IMR-90 (cell line): Measurements from ENCODE around the gene HECW1. TPM values are rescaled to one million over a fixed set of nuclear protein-coding genes. Genes with fewer than 3 reads are reported as not detected.

ENCODE experiments used
- ATAC-seq: fragments of 200-7000 bp; cut with Tn5 transposase; 2 replicates; pipeline ENCODE4 v1.9.1; 2020; ENCODE audit warnings: low read depth, mild to moderate bottlenecking, moderate library complexity
- BruUV-seq: library from RNA; stranded (reverse); fragments of 400-500 nt; replicated peaks from 2 replicates; lab custom pipeline; 2021; lab: Mats Ljungman, UMichigan
- CTCF ChIA-PET: fragments of 300-600 bp; formaldehyde crosslinking; extraction: SDS; loops from one replicate; lab custom pipeline; 2021; ENCODE audit warnings: antibody characterized with exemption; lab: Yijun Ruan, JAX
- POLR2A ChIA-PET: fragments of 300-600 bp; sonication (Branson Sonifier 250); formaldehyde crosslinking; loops from one replicate; lab custom pipeline; 2022; ENCODE audit warnings: antibody characterized with exemption; ENCODE audit not compliant: unreplicated experiment; lab: Charles Lee
- DNase-seq: peaks from one replicate; pipeline ENCODE4 v3.0.0; 2013
- H2AFZ ChIP-seq: replicated peaks from 2 replicates; pipeline ENCODE3; 2013; ENCODE audit warnings: low read length, mild to moderate bottlenecking; ENCODE audit not compliant: poor library complexity
- H2AK5ac ChIP-seq: 2 replicates; pipeline ENCODE4 v1.6.1; 2013; ENCODE audit warnings: low read depth, low read length, inconsistent platforms
- H2AK9ac ChIP-seq: replicated peaks from 2 replicates; pipeline ENCODE3; 2013; ENCODE audit warnings: mild to moderate bottlenecking, low read depth, low read length, moderate library complexity; ENCODE audit not compliant: poor library complexity
- H2BK120ac ChIP-seq: 2 replicates; pipeline ENCODE4 v1.6.1; 2013; ENCODE audit warnings: low read depth, low read length, inconsistent platforms
- H2BK15ac ChIP-seq: 3 replicates; pipeline ENCODE4 v1.6.1; 2013; ENCODE audit warnings: low read depth, low read length, inconsistent platforms
- H2BK20ac ChIP-seq: 2 replicates; pipeline ENCODE4 v1.6.1; 2013; ENCODE audit warnings: low read depth, mild to moderate bottlenecking, inconsistent platforms, low read length, moderate library complexity
- H2BK5ac ChIP-seq: 2 replicates; pipeline ENCODE4 v1.6.1; 2013; ENCODE audit warnings: mild to moderate bottlenecking, low read depth, low read length, inconsistent platforms; ENCODE audit not compliant: poor library complexity, severe bottlenecking
- H3K14ac ChIP-seq: replicated peaks from 2 replicates; pipeline ENCODE4 v1.6.1; 2013; ENCODE audit warnings: low read depth, low read length, inconsistent platforms
- H3K18ac ChIP-seq: 2 replicates; pipeline ENCODE4 v1.6.1; 2013; ENCODE audit warnings: low read depth, low read length, control low read depth
- H3K23ac ChIP-seq: 2 replicates; pipeline ENCODE4 v1.6.1; 2013; ENCODE audit warnings: low read depth, low read length, inconsistent platforms
- H3K27ac ChIP-seq: 2 replicates; pipeline ENCODE4 v1.5.1; 2013; ENCODE audit warnings: mild to moderate bottlenecking, control low read depth, low read length; ENCODE audit not compliant: insufficient read depth
- H3K27me3 ChIP-seq: 2 replicates; pipeline ENCODE4 v1.6.1; 2013; ENCODE audit warnings: low read length; ENCODE audit not compliant: control insufficient read depth, insufficient read depth
- H3K36me3 ChIP-seq: 2 replicates; pipeline ENCODE4 v1.6.1; 2013; ENCODE audit warnings: low read length, mixed read lengths; ENCODE audit not compliant: control insufficient read depth, insufficient read depth
- H3K4ac ChIP-seq: 2 replicates; pipeline ENCODE4 v1.6.1; 2013; ENCODE audit warnings: low read depth, low read length, inconsistent platforms
- H3K4me1 ChIP-seq: 2 replicates; pipeline ENCODE4 v1.6.1; 2013; ENCODE audit warnings: low read length, mixed read lengths; ENCODE audit not compliant: control insufficient read depth, insufficient read depth
- H3K4me2 ChIP-seq: 2 replicates; pipeline ENCODE4 v1.6.1; 2013; ENCODE audit warnings: low read depth, mild to moderate bottlenecking, control low read depth, low read length, moderate library complexity
- H3K4me3 ChIP-seq: 2 replicates; pipeline ENCODE4 v1.5.1; 2013; ENCODE audit warnings: low read depth, mild to moderate bottlenecking, control low read depth, low read length, moderate library complexity; ENCODE audit not compliant: insufficient read depth
- H3K56ac ChIP-seq: 2 replicates; pipeline ENCODE4 v1.6.1; 2013; ENCODE audit warnings: low read length, inconsistent platforms; ENCODE audit not compliant: insufficient read depth; ENCODE audit errors: extremely low read depth
- H3K79me1 ChIP-seq, 2 experiments: 2 replicates each; pipeline ENCODE4 v1.6.1; 2013; ENCODE audit warnings: low read length in 2 of 2, inconsistent platforms in 1 of 2, low read depth in 1 of 2
- H3K9ac ChIP-seq: 2 replicates; pipeline ENCODE4 v1.6.1; 2013; ENCODE audit warnings: low read depth, low read length, control low read depth
- H3K9me1 ChIP-seq: 2 replicates; pipeline ENCODE4 v1.6.1; 2013; ENCODE audit warnings: low read length, inconsistent platforms; ENCODE audit not compliant: insufficient read depth
- H3K9me3 ChIP-seq: 2 replicates; pipeline ENCODE4 v1.6.1; 2013; ENCODE audit warnings: low read length; ENCODE audit not compliant: control insufficient read depth, insufficient read depth
- H4K20me1 ChIP-seq: 2 replicates; pipeline ENCODE4 v1.6.1; 2013; ENCODE audit warnings: low read length, inconsistent platforms; ENCODE audit not compliant: insufficient read depth
- H4K5ac ChIP-seq: 2 replicates; pipeline ENCODE4 v1.6.1; 2013; ENCODE audit warnings: mild to moderate bottlenecking, low read depth, low read length, control low read depth
- H4K8ac ChIP-seq, 2 experiments: 2 replicates each; pipeline ENCODE4 v1.6.1; 2013; ENCODE audit warnings: low read depth in 2 of 2, low read length in 2 of 2, control low read depth in 1 of 2, inconsistent platforms in 1 of 2
- H4K91ac ChIP-seq: 2 replicates; pipeline ENCODE4 v1.6.1; 2013; ENCODE audit warnings: low read depth, low read length, inconsistent platforms; ENCODE audit not compliant: insufficient read depth
- BHLHE40 ChIP-seq: fragments of 150-350 bp; IDR thresholded peaks from 2 replicates; pipeline ENCODE4 v1.6.1; 2016; ENCODE audit warnings: mild to moderate bottlenecking, low read depth, low read length
- CEBPB ChIP-seq: IDR thresholded peaks from 2 replicates; pipeline ENCODE4 v1.6.1; 2012; ENCODE audit warnings: low read depth, low read length, improper control_type of control experiment
- CHD1 ChIP-seq: IDR thresholded peaks from 2 replicates; pipeline ENCODE4 v1.6.1; 2012; ENCODE audit warnings: low read depth, low read length, improper control_type of control experiment
- CTCF ChIP-seq: conservative IDR thresholded peaks from 2 replicates; pipeline ENCODE4 v1.5.1; 2012; ENCODE audit warnings: mild to moderate bottlenecking, low read depth, low read length, improper control_type of control experiment
- ELK1 ChIP-seq: fragments of 150-350 bp; IDR thresholded peaks from 2 replicates; pipeline ENCODE4 v1.6.1; 2016; ENCODE audit warnings: low read depth, mild to moderate bottlenecking, low read length, moderate library complexity, borderline replicate concordance
- FOS ChIP-seq: fragments of 150-350 bp; IDR thresholded peaks from 2 replicates; pipeline ENCODE4 v1.6.1; 2016; ENCODE audit warnings: low read depth, low read length
- MAFK ChIP-seq: IDR thresholded peaks from 2 replicates; pipeline ENCODE4 v1.6.1; 2012; ENCODE audit warnings: low read depth, low read length, improper control_type of control experiment
- MAZ ChIP-seq: IDR thresholded peaks from 2 replicates; pipeline ENCODE4 v1.6.1; 2012; ENCODE audit warnings: low read depth, mild to moderate bottlenecking, low read length, improper control_type of control experiment, moderate library complexity, borderline replicate concordance
- MXI1 ChIP-seq: IDR thresholded peaks from 2 replicates; pipeline ENCODE4 v1.6.1; 2012; ENCODE audit warnings: low read depth, mild to moderate bottlenecking, low read length, moderate library complexity, borderline replicate concordance
- NFE2L2 ChIP-seq: fragments of 150-350 bp; IDR thresholded peaks from 2 replicates; pipeline ENCODE4 v1.6.1; 2016; ENCODE audit warnings: low read depth, mild to moderate bottlenecking, low read length
- POLR2A ChIP-seq: IDR thresholded peaks from 2 replicates; pipeline ENCODE4 v1.6.1; 2012; ENCODE audit warnings: mild to moderate bottlenecking, low read depth, low read length
- RAD21 ChIP-seq: IDR thresholded peaks from 2 replicates; pipeline ENCODE4 v1.6.1; 2012; ENCODE audit warnings: low read length, improper control_type of control experiment
- RCOR1 ChIP-seq: IDR thresholded peaks from 2 replicates; pipeline ENCODE4 v1.6.1; 2012; ENCODE audit warnings: mild to moderate bottlenecking, low read length, improper control_type of control experiment; ENCODE audit not compliant: insufficient replicate concordance
- RFX5 ChIP-seq: IDR thresholded peaks from 2 replicates; pipeline ENCODE4 v1.8.0; 2012; ENCODE audit warnings: low read depth, mild to moderate bottlenecking, low read length, moderate library complexity
- SMC3 ChIP-seq: fragments of 150-350 bp; IDR thresholded peaks from 2 replicates; pipeline ENCODE4 v1.6.1; 2016; ENCODE audit warnings: low read depth, mild to moderate bottlenecking, antibody characterized with exemption, low read length, moderate library complexity
- USF2 ChIP-seq: fragments of 150-350 bp; IDR thresholded peaks from 2 replicates; pipeline ENCODE4 v1.6.1; 2017; ENCODE audit warnings: mild to moderate bottlenecking, antibody characterized with exemption, low read length, low read depth
- WGBS, 2 experiments: methylation state at CpG; one replicate each; pipeline versions ENCODE4 v1.1.5 to v1.1.7; 2013; ENCODE audit warnings: missing lambda C conversion rate in 2 of 2; ENCODE audit not compliant: insufficient read length in 1 of 2; ENCODE audit errors: extremely low coverage in 2 of 2; 5-methylcytosine and 5-hydroxymethylcytosine counted together
- dilution Hi-C: fragments of 300-500 bp; cut with HindIII; formaldehyde crosslinking; loops from one replicate; pipeline ENCODE4 v1.14.3; 2018; ENCODE audit warnings: low sequenced_read_pairs; ENCODE audit not compliant: unreplicated experiment
- in situ Hi-C: fragments of 300-500 bp; cut with MboI; formaldehyde crosslinking; loops from 3 replicates; pipeline ENCODE4 v1.14.3; 2019; ENCODE audit warnings: low sequenced_read_pairs, inconsistent platforms, mixed read lengths
- intact Hi-C: fragments of 100-400 bp; cut with micrococcal nuclease; formaldehyde crosslinking; loops from 2 replicates; pipeline ENCODE4 v1.10.0; 2022
- polyA plus RNA-seq, 3 experiments: library from polyadenylated mRNA; depleted of rRNA; stranded (reverse); fragments of >200 nt; gene quantifications; 2 replicates each; pipeline ENCODE4 v1.2.3, GENCODE V29; 2012; ENCODE audit warnings: low replicate concordance in 1 of 3
- total RNA-seq: library from RNA; depleted of rRNA; stranded (reverse); fragments of >200 nt; gene quantifications from 2 replicates; pipeline ENCODE4 v1.2.3, GENCODE V29; 2012

Gene HECW1
- total and polyA plus RNA-seq, 2 of the 4 experiments (the other 2 are of a cell fraction), result 0.56 to 1.3 TPM

- H2BK15ac ChIP-seq, result no peak overlapping the region
- H3K36me3 ChIP-seq, result no peaks in the 10 kb centered on the region
- H4K91ac ChIP-seq, result no peak overlapping the region
- peaks cover 1% of the 10 kb centered on the region; the same call in 1 of the 2 replicates for H3K27me3 ChIP-seq
- no TSS peak for BruUV-seq
- no peak overlapping the region for H2AK5ac ChIP-seq
- no CpG with 5 or more reads among the region's 3 CpGs for WGBS, 2 experiments
- no peak overlapping the region for H3K4me3 ChIP-seq
- no peak for DNase-seq
- H3K23ac ChIP-seq, result no peak overlapping the region
- TF ChIP-seq RFX5 (no peak), CTCF (no peak), CEBPB (no peak), BHLHE40 (no peak), ELK1 (no peak), SMC3 (no peak), MAZ (no peak), CHD1 (no peak), USF2 (no peak), MXI1 (no peak), FOS (no peak), RCOR1 (no peak), MAFK (no peak), POLR2A (no peak), NFE2L2 (no peak), RAD21 (no peak)
- ATAC-seq, result no peak
- H2BK120ac ChIP-seq, result no peak overlapping the region
- no peak overlapping the region for H2AK9ac ChIP-seq
- no peak overlapping the region for H3K56ac ChIP-seq
- no peak overlapping the region for H2AFZ ChIP-seq
- dilution Hi-C loops (no loop called here), intact Hi-C loops (no loop called here), in situ Hi-C loops (no loop called here)
- H4K8ac ChIP-seq, result no peak overlapping the region
- no peak overlapping the region for H3K18ac ChIP-seq
- H4K20me1 ChIP-seq, result no peaks in the 10 kb centered on the region
- H3K79me1 ChIP-seq, result no peaks in the 10 kb centered on the region
- H3K9me3 ChIP-seq, result no peaks in the 10 kb centered on the region
- CTCF ChIA-PET, result interaction anchor here (2.0 kb wide), 1 partner anchor 10 kb away, joined by 7 read pairs; no protein-coding TSS in a partner anchor
- H3K4me2 ChIP-seq, result no peak overlapping the region
- no peak overlapping the region for H4K5ac ChIP-seq
- H2BK5ac ChIP-seq, result no peak overlapping the region
- no peak overlapping the region for H3K4ac ChIP-seq
- no peak overlapping the region for H3K9ac ChIP-seq
- H3K9me1 ChIP-seq, result no peaks in the 10 kb centered on the region
- no peak overlapping the region for H3K14ac ChIP-seq
- no peak overlapping the region for H3K27ac ChIP-seq
- H2BK20ac ChIP-seq, result no peak overlapping the region
- POLR2A ChIA-PET, result no interaction called here
- H3K4me1 ChIP-seq, result no peaks in the 10 kb centered on the region
Observed at GRCh38 chr7:43449577-43449976, 337.1 kb downstream of the HECW1 start.
